ENCODE measurements around the gene MPHOSPH6.
A peak's percentile ranks its signal among the peaks of the same experiment; 100 is the strongest.
"Not testable (repeated sequence)": the region's sequence is repeated elsewhere in the genome, so short reads cannot be mapped to it uniquely, and the experiment has no call there.

MPHOSPH6 gene

GRCh38 chr16:82167670-82168069, 2.4 kb downstream of the MPHOSPH6 start:
- no peak for DNase-seq

- DNase-seq = no peak
These were observed 9.8 kb downstream of the MPHOSPH6 start for GRCh38 chr16:82160226-82160625.

DNA sequence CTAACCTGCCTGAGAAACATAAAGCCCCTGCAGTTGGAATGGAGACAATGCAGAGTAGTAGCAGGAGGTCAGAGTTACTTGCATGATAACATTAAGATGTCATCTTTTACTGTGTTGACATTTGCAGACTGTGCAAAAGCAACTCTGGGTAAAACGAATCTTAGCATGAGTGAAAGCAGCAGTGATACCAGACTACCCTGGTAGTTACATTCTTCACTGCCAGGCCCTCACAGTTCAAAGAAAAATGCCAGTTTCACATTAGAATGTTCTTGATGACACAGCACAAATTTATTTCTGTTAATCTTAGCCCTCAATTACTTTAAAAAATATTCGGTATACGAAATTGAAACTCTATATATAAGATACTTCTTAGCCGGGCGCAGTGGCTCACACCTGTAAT, 12.2 kb downstream of the MPHOSPH6 start:
- DNase-seq = no peak

GRCh38 chr16:82157534-82157812, 12.6 kb downstream of the MPHOSPH6 start:
- DNase-seq = no peak

GRCh38 chr16:82156761-82157533, 13.1 kb downstream of the MPHOSPH6 start:
- no peak for DNase-seq

DNA sequence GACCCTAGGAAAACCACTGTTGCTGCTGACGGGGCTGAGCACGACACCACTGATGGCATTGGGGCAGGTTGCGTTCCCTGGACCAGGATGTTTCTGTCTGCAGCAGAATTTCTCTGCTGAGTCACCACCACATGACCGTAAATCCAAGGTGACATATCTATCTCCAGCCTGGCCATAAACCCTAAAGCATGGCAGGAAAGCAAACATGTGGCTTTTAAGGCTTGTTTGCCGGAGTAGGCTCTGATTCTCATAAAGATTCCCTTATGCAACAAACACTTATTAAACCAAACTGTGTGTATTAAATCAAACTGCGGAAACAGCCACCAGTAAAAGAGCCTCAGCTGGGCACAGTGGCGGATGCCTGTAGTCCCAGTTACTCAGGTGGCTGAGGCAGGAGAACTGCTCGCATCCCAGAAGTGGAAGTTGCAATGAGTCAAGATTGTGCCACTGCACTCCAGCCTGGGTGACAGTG, 17.3 kb downstream of the MPHOSPH6 start:
- DNase-seq = peak; percentile 10

GRCh38 chr16:82152196-82152595, 17.8 kb downstream of the MPHOSPH6 start:
- DNase-seq = no peak

DNA sequence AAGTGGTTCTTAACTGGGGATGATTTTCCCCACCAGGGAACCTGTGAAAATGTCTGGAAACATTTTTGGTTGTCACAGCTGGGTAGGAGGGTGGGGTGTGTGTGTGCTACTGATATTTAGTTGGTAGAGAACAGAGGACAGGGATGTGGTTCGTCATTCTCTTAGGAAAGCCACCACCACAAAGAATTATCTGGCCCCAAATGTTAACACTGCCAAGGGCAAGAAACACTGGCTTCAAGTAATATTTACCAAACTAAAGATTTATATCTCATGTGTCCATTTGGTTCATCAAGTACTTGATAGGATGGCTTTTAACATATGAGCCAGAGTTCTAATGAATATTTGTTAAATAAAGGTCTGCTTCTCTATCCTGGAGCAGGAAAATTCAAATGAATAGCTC, 19.5 kb downstream of the MPHOSPH6 start:
- no peak for DNase-seq

GRCh38 chr16:82149536-82149935, 20.5 kb downstream of the MPHOSPH6 start:
- DNase-seq = peak; percentile 4

DNA sequence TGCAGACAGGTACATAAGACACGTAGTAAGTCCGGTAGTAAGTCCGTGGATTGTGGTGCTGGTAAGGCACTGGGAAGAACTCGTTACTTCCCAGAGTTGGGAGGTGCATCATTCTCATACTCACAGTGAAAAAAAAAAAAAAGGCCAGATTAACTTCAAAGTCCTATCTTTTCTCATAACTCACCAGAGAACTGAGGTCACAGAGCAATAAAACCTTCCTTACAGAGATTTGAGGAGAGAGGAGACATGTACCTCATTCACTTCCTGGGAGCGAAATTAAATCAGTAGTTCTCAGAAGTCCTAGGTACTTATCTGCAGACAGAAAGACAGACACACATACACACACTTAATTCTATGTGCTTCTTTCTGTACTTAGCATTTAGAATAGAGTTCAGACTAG, 22.5 kb downstream of the MPHOSPH6 start:
- DNase-seq = no peak

GRCh38 chr16:82146957-82147356, 23.1 kb downstream of the MPHOSPH6 start:
- no peak for DNase-seq

DNA sequence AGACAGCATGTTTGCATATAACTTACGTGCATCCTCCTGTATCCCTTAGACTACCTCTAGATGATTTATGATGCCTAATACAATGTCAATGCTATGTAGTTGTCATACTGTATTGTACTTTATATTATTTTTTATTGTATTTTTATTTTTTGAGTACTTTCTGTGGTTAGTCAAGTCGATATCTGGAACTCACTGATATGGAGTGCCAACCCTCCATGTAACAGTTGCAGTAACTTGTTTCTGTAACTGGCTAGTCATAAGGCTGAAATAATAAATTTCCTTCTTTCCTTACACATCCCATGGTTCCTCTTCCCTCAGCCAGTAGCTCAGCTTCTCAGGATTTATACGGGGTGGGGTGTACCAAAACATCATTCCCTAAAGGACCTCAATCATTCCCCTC, 23.5 kb downstream of the MPHOSPH6 start:
- DNase-seq = no peak

DNA sequence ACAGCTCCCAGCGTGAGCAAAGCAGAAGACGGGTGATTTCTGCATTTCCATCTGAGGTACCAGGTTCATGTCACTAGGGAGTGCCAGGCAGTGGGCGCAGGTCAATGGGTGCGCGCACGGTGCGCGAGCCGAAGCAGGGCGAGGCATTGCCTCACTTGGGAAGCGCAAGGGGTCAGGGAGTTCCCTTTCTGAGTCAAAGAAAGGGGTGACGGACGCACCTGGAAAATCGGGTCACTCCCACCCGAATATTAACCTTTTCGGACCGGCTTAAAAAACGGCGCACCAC, 30.8 kb downstream of the MPHOSPH6 start:
- DNase-seq = not testable (repeated sequence)

- DNase-seq = no peak
These were observed 31.3 kb downstream of the MPHOSPH6 start for GRCh38 chr16:82138478-82139285.

GRCh38 chr16:82137822-82138167, 32.2 kb downstream of the MPHOSPH6 start:
- DNase-seq = no peak

- DNase-seq = no peak
These were observed 32.8 kb downstream of the MPHOSPH6 start for GRCh38 chr16:82136956-82137821.

DNA sequence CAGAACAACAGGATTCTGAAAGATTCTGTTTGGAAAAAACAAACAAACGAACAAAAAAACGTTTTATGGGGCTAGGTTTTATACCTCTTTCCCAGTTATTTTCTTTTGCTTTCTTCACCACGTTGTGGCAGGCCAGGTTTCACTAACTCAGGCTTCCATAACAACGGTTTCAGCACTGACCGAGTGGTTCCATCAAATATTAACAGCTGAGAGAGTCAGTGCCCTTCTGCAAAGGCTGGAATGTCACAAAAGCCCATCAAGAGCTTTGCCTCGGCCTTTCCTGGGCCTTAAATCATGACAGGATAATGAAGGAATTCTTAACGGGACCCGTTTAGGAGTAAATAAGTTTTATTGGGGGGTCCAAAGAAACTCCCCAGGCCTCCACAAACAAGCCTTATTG, 34.2 kb downstream of the MPHOSPH6 start:
- DNase-seq = no peak

GRCh38 chr16:82134846-82135245, 35.2 kb downstream of the MPHOSPH6 start:
- DNase-seq = no peak

DNA sequence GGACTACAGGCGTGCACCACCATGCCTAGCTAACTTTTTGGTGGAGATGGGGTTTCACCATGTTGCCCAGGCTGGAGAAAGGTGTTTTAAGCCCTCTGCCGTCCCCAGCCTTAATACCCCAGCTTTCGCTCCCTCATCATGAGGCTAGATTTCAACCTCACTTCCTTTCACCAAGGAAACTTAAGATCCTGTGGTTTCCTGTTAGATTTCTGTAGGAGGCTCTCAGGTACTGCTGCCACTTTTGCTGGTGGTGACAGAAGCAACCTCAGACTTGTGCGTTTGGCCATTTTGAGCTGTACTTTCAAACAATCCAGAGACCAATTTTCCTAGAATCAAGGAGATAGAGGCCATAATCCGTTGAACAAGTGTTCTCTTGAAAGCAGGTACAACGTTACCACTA, 36.2 kb downstream of the MPHOSPH6 start:
- DNase-seq = no peak

GRCh38 chr16:82129881-82130280, 40.1 kb downstream of the MPHOSPH6 start:
- DNase-seq = no peak

DNA sequence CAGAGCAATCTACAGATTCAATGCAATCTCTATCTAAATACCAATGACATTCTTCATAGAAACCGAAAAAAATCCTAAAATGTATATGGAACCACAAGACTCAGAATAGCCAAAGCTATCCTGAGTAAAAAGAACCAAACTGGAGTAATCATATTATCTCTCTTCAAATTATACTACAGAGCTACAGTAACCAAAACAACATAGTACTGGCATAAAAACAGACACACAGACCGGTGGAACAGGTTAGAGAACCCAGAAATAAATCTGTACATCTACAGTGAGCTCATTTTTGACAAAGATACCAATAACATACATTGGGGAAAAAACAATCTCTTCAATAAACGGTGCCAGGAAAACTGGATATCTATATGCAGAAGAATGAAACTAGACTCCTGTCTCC, 45.4 kb downstream of the MPHOSPH6 start:
- DNase-seq = no peak

DNA sequence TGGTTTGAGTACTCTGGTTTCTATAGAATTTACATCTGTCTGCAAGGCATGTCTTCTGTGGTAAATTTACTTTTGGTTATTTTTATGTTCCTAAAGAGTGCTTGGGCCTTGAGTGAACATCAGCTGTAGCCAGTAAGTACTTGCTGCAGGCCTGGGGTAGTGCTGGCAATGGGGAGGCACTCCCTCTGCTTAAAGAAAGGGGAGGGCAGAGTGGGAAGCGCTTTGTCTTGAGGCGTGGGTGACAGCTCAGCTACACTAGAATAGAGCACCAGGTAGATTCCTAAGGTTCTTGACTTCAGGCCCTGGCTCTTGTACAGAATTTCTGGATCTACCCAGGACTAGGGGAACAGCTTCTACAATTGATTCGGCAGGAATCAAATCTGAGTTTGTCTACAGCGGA, 50.6 kb downstream of the MPHOSPH6 start:
- no peak for DNase-seq

GRCh38 chr16:82118749-82119148, 51.3 kb downstream of the MPHOSPH6 start:
- DNase-seq = no peak

DNA sequence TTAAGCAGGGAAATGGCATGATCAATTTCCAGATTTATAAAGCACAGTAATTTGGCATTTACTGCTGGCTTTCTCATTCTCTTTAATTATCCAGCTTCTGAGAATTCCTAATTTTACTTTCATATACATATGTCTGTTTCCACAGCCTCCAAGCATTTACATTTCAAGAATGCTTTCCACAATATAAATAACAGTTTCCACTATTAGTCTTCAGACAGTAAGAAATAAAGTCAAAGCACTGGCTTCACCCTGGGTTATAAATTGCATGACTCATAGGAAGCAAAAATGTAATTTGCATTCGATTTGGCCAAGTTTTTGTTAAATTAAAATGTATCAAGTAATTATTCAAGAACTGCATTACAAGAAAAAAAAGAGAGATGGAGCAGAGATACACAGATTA, 53.5 kb downstream of the MPHOSPH6 start:
- DNase-seq = no peak
